Embryonic facial prominence (tissue), 1 donor: ENCODE results near the gene DTNB.

Experiments used
- DNase-seq: peaks from one replicate; pipeline ENCODE4 v3.0.0-alpha.2; 2016; ENCODE audit errors: extremely low spot score

DTNB gene

GRCh38 chr2:25388491-25388890 is 284.9 kb downstream of the DTNB start:
- no peak for DNase-seq

DNA sequence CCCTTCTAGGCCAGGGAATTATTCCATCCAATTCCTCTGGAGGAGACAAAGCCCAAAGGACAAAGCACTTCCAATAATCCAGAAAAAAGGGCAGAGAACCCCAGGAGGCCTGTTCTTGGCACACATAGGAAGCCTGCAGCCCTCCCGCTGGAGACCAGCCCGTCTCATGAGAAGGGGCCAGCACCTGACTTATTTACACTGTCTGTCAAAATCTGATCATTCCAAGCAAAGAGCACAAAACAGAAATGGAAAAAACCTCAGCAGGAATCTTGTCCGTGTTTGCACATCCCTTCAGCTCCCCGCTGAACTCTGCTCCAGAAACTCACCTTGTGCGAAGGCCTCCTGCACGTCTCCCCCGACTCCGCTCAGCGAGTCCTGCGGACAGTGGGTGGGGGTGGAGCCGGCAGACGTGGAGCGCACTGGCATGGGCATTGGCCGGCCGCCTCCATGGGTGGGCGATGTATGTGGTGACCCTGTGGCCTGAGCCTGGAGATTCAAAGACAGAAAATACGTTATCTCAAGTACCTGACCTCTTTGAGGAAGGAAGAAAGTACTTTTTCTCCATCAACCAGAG is 285.4 kb downstream of the DTNB start:
- no peak for DNase-seq

- no peak for DNase-seq
Measured at GRCh38 chr2:25386971-25387875, 286.2 kb downstream of the DTNB start.

DNA sequence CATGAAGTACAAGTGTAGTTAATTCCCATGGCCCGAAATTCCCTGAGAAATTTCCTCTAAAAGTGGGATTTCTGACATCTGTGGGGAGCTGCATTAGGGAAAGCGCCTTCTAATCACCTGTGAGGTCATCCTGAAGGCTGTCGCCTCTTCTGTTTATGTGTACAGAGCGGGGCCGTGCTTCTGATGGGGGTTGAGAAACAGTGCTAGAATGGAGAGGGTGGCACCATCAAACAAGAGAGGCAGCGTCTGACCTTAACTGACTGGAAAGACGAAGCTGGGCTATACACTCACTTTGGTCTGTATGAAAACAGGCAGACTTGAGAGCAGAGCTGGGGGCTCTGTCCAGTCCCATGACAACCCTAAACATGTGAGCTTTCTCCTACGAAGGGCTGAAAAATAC is 287.5 kb downstream of the DTNB start:
- no peak for DNase-seq

DNA sequence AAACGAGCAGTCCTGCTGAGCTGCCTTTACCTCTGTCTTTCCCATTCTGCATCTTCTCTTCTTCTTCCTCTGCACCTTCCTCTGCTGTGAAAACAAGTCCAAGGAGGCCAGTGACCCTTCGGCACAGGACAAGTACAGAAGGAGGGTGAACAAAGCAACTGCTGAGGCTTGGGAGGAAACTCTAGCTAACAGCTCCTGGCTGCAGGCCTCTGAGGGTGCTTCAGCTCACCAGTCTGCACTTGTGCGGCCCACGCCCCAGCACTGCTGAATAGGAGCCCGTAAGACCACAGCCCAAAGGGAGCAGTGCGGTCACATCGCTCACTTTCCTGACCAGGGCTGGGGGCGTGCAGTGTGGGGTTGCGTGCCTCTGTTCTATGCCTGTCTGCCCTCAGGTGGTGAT is 289.6 kb downstream of the DTNB start:
- DNase-seq, result no peak

DNA sequence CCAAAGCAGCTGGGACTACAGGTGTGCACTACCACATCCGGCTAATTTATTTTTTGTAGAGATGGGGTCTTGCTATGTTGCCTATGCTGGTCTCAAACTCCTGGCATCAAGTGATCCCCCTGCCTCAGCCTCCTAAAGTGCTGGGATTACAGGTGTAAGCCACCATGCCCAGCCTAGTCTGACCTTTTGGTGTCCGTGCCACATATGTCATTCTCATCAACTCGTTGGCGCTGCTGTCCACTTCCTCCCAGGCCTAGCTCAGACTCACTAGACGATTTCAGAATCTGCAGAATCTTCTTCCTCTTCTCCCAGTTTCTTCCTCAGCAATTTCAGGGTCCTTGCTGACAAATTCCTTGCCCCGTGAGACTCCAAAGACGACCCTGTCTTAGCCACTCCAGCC is 291.9 kb downstream of the DTNB start:
- DNase-seq, result no peak

- no peak for DNase-seq
Measured at GRCh38 chr2:25380586-25381375, 292.6 kb downstream of the DTNB start.

GRCh38 chr2:25380023-25380422 is 293.4 kb downstream of the DTNB start:
- no peak for DNase-seq

DNA sequence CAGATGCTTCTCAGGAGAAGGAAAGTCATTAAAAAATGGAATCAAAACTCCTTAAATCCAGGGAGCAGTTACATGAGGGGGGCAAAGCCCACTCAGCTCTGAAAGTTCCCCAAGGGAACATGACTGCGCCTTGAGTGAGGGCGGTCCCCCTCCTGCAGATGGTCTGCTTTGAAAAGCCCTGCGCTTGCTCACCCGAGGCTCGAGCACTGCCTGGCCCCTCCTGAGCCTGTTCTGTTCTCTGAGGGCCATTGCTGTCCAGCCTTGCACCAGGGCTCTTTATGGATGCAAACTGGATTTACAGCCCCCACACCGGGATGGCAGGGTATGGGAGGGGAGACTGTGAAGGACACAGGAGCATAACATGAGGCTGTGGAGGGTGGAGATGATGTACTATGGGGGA is 293.8 kb downstream of the DTNB start:
- no peak for DNase-seq

DNA sequence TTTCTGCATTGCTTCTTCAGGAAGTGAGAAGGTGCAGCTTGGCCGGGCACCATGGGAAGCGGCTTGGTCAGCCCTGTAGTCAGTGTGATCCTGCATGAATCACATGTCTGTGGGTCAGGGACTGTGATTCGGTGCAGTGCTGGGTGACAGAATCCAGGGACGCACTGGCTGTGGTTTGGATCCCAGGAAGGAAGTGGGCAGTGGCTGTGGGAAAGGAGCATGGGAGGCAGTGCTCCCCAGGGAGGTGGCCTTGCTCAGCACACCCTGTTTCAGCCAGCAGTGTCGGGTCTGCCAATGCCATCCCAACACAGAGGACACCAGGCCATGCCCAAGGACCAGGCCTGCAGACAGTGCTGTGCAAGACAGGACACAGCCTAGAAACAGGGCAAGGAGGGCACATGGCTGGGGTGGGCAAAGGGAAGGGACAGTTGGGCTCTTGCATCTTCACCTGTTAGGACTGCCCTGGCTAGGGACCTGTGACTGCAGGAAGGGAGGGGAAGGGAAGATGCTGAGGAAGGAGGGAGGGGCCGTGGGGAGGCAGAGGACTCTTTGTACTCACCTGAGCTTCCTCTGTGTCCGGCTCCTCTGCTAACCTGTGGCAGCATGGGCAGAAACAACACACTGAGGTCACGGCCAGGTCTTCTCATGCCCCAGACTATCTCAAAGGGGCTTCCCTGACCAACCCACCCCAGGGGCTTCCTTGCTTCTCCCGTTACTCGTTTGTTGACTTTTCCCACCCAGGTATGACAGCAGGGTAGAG is 294.5 kb downstream of the DTNB start:
- no peak for DNase-seq

DNA sequence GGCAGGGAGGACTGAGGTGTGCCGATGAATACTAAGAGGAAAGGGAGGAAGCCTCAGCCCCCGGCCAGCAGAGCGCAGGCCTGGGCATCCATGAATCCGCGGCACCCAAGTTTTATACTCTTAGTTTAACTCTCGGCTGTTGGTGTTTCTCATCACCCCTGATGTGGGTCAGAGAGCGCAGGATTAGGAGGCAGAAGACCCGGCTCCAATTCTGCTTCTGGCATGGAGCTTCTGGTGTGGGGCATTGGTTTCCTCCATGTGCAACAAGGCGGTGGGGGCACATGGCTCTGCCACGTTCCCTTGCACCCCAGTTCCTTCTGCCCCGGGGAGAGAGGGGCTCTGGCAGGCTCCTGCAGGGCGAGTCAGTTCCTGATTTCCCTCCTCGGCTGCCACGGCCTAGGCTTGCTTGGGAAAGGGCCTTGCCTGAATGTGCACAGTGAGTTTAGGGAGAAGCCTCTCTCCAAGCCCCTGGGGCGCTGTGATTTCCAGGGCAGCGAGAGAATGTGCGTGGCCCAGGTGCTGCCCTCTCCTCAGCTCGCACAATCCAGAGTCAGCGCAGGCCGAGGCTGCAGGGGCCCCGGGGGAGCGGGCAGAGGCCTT is 295.5 kb downstream of the DTNB start:
- DNase-seq, result no peak

DNA sequence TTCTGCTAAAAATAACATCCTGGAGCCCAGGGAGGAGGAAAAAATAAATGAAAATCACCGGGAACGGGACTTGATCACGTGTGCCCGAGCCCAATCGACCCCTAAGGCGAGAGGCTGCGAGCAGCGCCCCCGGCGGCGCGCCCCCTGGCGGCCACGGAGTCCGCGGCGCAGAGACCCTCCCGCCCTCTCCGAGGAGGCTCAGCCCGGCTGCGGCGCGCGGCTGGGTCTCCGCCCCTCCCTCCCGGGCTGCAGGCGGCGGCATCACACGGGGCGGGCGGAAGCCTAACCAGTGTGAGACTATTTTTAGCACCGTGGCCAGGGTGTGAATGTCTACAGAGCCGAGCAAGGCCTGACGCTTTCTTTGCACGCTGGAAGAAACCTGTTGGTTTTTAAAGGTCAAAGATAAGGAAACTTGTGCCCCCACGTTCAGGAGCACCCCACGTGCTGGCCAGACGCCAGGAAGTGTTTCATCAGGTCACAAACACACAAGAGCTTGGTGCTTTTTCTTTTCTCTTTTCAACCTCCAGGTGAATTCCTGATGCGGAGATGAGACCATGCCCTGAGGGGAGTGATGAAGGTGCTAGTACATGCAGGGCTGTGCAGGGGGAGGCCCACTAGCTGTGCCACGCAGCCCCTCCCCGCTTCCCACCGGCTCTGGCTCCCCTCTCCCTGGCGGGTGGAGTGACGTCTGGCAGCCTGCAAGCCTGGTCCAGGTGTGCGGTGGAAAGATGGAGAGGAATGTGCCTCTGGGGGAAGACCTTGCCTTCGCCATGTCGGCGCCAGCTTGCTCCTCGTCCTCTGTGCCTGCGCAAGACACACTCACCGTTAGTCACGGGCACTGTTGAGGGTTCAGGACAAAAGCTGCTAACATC is 296.4 kb downstream of the DTNB start:
- DNase-seq, result peak; percentile 64

DNA sequence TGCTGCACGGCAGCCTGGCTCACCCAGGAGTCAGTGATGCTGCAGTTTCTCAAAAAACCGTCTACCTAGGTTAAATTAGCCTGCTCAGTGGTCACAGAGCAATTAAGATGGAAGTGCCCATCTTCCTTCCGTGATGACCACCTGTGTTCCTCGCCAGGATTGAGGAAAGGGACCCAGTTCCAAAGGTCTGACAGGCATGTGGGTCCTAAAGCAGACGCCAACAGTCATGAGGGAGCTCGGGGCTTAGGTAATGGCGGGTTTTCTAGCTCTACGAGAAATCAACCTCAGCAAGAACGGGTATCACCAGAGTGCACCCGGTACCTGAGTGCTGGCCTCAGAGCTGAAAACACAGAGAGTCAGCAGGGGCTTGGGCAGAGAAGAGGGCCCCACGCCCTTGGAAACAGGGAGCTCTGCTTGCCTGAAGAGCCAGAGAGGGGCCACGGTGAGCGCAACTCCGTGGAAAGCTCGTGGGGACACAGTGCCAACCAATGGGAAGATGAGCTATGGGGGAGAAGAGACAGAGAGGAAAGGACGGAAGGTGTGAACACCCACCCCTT is 297.3 kb downstream of the DTNB start:
- DNase-seq, result no peak

GRCh38 chr2:25375371-25375988 is 297.9 kb downstream of the DTNB start:
- DNase-seq, result no peak

- DNase-seq, result no peak
Measured at GRCh38 chr2:25374827-25375226, 298.6 kb downstream of the DTNB start.

DNA sequence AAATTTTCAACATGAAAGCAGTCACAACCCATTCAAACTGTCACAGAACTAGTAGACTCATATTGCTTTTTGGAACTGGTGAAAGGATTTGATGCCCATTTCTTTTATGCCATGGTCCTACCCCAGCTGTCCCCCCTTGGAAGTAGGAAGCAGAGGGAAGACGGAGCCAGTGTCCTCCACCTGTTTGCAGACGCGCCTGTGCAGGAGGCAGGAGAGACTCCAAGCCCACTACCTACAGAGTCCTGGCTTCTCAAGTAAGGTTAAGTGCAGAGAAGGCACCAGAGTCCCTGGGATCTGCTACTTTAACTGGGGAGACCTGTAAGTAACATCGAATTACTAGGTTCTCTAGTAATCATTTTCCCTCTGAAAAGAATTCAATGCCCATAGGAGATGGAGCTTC is 299.0 kb downstream of the DTNB start:
- no peak for DNase-seq

DNA sequence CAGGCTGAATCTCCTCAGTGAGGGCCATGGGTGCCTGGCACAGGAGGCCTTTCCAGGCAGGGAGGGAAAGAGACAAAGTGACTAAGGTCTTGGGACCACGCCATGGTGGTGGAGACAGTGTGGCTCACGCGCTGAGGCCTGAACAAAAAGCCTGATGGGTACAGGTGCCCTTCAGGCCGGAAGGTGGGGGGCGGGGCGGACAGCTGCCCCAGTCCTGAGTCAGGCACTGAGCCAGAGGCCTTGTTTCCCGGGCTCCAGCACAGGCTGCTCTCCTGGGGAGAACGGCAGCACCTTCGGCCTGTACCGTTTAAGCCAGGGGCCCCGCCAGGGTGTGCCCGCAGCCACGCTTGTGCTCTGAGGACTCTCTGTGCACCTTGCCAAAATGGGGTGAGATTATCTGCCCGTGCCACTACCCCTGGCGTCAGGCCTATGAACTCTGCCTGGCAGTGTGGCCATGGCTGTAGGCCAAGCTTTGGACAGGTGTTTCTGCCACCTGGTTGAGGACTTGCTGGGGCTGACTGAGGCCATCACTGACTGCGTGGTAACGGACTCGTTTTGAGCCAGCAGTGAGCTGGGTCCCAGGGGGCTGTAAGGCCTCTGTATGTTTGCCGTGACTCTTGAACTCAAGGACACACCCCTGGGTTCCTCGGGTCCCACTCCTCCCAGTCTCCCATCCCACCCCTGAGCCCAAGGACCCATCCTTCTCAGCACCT is 300.0 kb downstream of the DTNB start:
- no peak for DNase-seq

DNA sequence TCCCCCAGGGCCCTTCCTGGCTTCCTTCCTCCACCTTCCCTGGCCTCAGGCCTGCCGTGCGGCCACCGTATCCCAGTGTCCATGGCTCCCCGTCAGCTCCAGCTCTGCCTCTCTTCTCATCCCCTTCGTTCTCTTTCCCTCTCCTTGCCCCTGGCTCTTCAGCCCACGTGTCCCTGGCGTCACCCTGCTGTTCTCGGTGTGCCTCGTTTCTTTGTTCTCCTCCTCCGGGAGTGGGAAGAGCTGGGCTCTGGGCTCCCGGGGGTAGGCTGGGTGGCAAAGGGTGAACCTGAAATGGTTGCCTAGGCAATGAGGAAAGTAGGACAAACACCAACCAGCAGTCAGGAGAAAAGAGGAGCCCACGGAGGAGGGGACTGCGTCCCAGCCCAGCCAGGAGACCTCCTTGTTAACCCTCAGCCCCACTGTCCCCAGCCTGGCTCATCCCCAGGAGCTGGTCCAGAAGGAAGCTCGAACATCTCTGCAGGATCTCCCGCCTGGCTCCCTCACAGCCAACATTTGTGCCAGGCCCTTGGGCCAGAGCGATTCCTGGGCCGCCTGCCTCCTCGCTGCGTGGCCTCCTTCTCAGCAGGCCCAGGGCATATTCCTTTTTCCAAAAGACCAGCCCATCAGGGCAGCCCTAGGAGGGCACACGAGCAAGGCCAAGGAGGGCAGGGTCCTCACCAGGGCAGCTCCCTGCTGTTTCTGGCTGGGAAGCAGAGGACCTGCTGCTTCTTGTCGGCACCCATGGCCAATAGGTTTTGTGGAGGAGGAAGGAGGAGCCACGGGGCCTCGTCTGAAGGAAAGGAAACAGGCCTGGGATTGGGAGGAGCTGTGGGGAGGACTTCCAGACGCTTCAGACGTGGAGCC is 300.7 kb downstream of the DTNB start:
- DNase-seq, result no peak
